ENCODE data around the gene PGAP3.

DNA sequence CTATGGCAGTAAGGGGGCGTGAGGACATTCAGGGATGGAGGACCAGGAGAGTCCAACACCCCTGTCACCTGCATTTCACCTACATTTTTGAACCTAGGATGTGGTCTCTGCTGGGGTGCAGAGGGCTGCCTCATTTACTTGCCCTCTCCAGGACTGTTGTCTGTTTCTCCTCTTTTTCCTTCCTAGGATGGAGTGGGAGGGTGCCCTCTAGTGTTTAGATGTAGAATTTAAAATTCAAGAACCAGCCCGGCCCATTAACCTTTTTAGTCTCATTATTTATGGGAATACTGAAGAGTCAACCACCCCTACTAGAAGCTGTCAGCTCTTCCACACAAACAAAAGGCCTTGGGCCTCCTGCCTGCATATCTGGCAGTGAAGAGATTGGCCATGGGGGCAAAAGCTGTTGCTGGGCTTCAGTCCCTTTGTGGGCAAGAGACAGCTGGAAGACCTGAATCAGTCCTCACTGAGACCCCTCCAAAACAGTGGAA lies 53.4 kb downstream of the PGAP3 start:
- TF ChIP-seq, protein P1, sequence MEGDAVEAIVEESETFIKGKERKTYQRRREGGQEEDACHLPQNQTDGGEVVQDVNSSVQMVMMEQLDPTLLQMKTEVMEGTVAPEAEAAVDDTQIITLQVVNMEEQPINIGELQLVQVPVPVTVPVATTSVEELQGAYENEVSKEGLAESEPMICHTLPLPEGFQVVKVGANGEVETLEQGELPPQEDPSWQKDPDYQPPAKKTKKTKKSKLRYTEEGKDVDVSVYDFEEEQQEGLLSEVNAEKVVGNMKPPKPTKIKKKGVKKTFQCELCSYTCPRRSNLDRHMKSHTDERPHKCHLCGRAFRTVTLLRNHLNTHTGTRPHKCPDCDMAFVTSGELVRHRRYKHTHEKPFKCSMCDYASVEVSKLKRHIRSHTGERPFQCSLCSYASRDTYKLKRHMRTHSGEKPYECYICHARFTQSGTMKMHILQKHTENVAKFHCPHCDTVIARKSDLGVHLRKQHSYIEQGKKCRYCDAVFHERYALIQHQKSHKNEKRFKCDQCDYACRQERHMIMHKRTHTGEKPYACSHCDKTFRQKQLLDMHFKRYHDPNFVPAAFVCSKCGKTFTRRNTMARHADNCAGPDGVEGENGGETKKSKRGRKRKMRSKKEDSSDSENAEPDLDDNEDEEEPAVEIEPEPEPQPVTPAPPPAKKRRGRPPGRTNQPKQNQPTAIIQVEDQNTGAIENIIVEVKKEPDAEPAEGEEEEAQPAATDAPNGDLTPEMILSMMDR (IDR thresholded peaks at IDR 0.05) = peak; percentile 80
- TF ChIP-seq POLR2AphosphoS5 (IDR thresholded peaks at IDR 0.05; ENCODE audit: low read depth, low read length) (no peak), TCF7L2 (IDR thresholded peaks at IDR 0.05; ENCODE audit: low read depth, low read length) (no peak), SIN3A (IDR thresholded peaks at IDR 0.05; ENCODE audit: borderline replicate concordance, insufficient read depth, low read depth, low read length) (no peak)
